ENCODE results near the gene PITRM1.

Gene PITRM1

GRCh38 chr10:3150366-3150765 is 22.2 kb downstream of the PITRM1 start:
- WGBS, 2 experiments: 94 to 95% methylated on average over 13 of the region's 13 CpGs
- Histone ChIP-seq H3K4me3 (ENCODE audit: insufficient read depth, low read depth, low read length) (no peak overlapping the region), H3K27ac (ENCODE audit: insufficient read depth, low read depth, low read length, poor library complexity, severe bottlenecking) (no peak overlapping the region), H3K27me3 (ENCODE audit: control insufficient read depth, insufficient read depth, low read length, poor library complexity, severe bottlenecking) (no peaks in the 10 kb centered on the region), H3K36me3 (ENCODE audit: control insufficient read depth, insufficient read depth, low read length) (peaks cover 7% of the 10 kb centered on the region), H3K4me1 (ENCODE audit: control insufficient read depth, insufficient read depth, low read length) (no peaks in the 10 kb centered on the region), H3K9me3 (ENCODE audit: control insufficient read depth, low read length) (no peaks in the 10 kb centered on the region)

DNA sequence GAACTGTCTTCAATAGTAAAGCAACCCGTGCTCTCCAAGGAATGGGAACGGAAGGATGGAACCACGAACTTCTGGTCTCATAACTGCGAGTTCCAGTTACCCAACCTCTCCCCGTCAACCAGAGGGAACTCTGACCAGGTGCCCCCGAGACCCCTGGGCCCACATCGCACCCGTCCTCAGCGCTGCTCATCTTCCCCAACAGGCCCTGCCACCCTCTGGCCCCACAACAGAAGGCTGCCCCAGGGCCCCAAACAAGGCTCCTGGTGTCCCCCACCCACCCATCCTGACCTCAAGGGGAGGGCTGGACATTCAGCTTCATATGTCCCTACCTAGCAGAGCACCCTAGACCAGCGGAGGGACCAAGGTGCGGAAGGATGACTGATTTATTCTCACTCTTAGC is 22.7 kb downstream of the PITRM1 start:
- Histone ChIP-seq H3K4me1 (ENCODE audit: control insufficient read depth, insufficient read depth, low read length) (no peaks in the 10 kb centered on the region), H3K27ac (ENCODE audit: insufficient read depth, low read depth, low read length, poor library complexity, severe bottlenecking) (no peak overlapping the region), H3K4me3 (ENCODE audit: insufficient read depth, low read depth, low read length) (no peak overlapping the region), H3K9me3 (ENCODE audit: control insufficient read depth, low read length) (no peaks in the 10 kb centered on the region), H3K36me3 (ENCODE audit: control insufficient read depth, insufficient read depth, low read length) (peaks cover 10% of the 10 kb centered on the region), H3K27me3 (ENCODE audit: control insufficient read depth, insufficient read depth, low read length, poor library complexity, severe bottlenecking) (no peaks in the 10 kb centered on the region)
- WGBS, 2 experiments: 84% methylated on average over 11 of the region's 11 CpGs

GRCh38 chr10:3148994-3149393 is 23.6 kb downstream of the PITRM1 start:
- WGBS, 2 experiments: 91 to 94% methylated on average over 8 to 9 of the region's 9 CpGs
- Histone ChIP-seq H3K4me1 (ENCODE audit: control insufficient read depth, insufficient read depth, low read length) (no peaks in the 10 kb centered on the region), H3K36me3 (ENCODE audit: control insufficient read depth, insufficient read depth, low read length) (peaks cover 9% of the 10 kb centered on the region), H3K4me3 (ENCODE audit: insufficient read depth, low read depth, low read length) (no peak overlapping the region), H3K9me3 (ENCODE audit: control insufficient read depth, low read length) (no peaks in the 10 kb centered on the region), H3K27ac (ENCODE audit: insufficient read depth, low read depth, low read length, poor library complexity, severe bottlenecking) (no peak overlapping the region), H3K27me3 (ENCODE audit: control insufficient read depth, insufficient read depth, low read length, poor library complexity, severe bottlenecking) (no peaks in the 10 kb centered on the region)

- Histone ChIP-seq H3K27ac (ENCODE audit: insufficient read depth, low read depth, low read length, poor library complexity, severe bottlenecking) (no peak overlapping the region), H3K4me3 (ENCODE audit: insufficient read depth, low read depth, low read length) (no peak overlapping the region), H3K27me3 (ENCODE audit: control insufficient read depth, insufficient read depth, low read length, poor library complexity, severe bottlenecking) (no peaks in the 10 kb centered on the region), H3K36me3 (ENCODE audit: control insufficient read depth, insufficient read depth, low read length) (peaks cover 9% of the 10 kb centered on the region), H3K9me3 (ENCODE audit: control insufficient read depth, low read length) (no peaks in the 10 kb centered on the region), H3K4me1 (ENCODE audit: control insufficient read depth, insufficient read depth, low read length) (no peaks in the 10 kb centered on the region)
- 89% methylated on average over 17 of the region's 17 CpGs for WGBS, 2 experiments
Observed at GRCh38 chr10:3148041-3148440, 24.5 kb downstream of the PITRM1 start.

- Histone ChIP-seq H3K27me3 (ENCODE audit: control insufficient read depth, insufficient read depth, low read length, poor library complexity, severe bottlenecking) (no peaks in the 10 kb centered on the region), H3K9me3 (ENCODE audit: control insufficient read depth, low read length) (no peaks in the 10 kb centered on the region), H3K4me3 (ENCODE audit: insufficient read depth, low read depth, low read length) (no peak overlapping the region), H3K27ac (ENCODE audit: insufficient read depth, low read depth, low read length, poor library complexity, severe bottlenecking) (no peak overlapping the region), H3K36me3 (ENCODE audit: control insufficient read depth, insufficient read depth, low read length) (peaks cover 9% of the 10 kb centered on the region), H3K4me1 (ENCODE audit: control insufficient read depth, insufficient read depth, low read length) (no peaks in the 10 kb centered on the region)
- 90 to 91% methylated on average over 16 to 17 of the region's 17 CpGs for WGBS, 2 experiments
Observed at GRCh38 chr10:3147117-3147820, 25.3 kb downstream of the PITRM1 start.

GRCh38 chr10:3146289-3146688 is 26.3 kb downstream of the PITRM1 start:
- Histone ChIP-seq H3K4me3 (ENCODE audit: insufficient read depth, low read depth, low read length) (no peak overlapping the region), H3K36me3 (ENCODE audit: control insufficient read depth, insufficient read depth, low read length) (peaks cover 9% of the 10 kb centered on the region), H3K27me3 (ENCODE audit: control insufficient read depth, insufficient read depth, low read length, poor library complexity, severe bottlenecking) (no peaks in the 10 kb centered on the region), H3K9me3 (ENCODE audit: control insufficient read depth, low read length) (no peaks in the 10 kb centered on the region), H3K4me1 (ENCODE audit: control insufficient read depth, insufficient read depth, low read length) (no peaks in the 10 kb centered on the region), H3K27ac (ENCODE audit: insufficient read depth, low read depth, low read length, poor library complexity, severe bottlenecking) (no peak overlapping the region)
- WGBS, 2 experiments: 96 to 97% methylated on average over 8 of the region's 8 CpGs

- WGBS, 2 experiments: 95 to 96% methylated on average over 18 of the region's 18 CpGs
- Histone ChIP-seq H3K4me3 (ENCODE audit: insufficient read depth, low read depth, low read length) (no peak overlapping the region), H3K27ac (ENCODE audit: insufficient read depth, low read depth, low read length, poor library complexity, severe bottlenecking) (no peak overlapping the region), H3K9me3 (ENCODE audit: control insufficient read depth, low read length) (no peaks in the 10 kb centered on the region), H3K27me3 (ENCODE audit: control insufficient read depth, insufficient read depth, low read length, poor library complexity, severe bottlenecking) (no peaks in the 10 kb centered on the region), H3K4me1 (ENCODE audit: control insufficient read depth, insufficient read depth, low read length) (no peaks in the 10 kb centered on the region), H3K36me3 (ENCODE audit: control insufficient read depth, insufficient read depth, low read length) (peaks cover 9% of the 10 kb centered on the region)
Observed at GRCh38 chr10:3145366-3145765, 27.2 kb downstream of the PITRM1 start.

- Histone ChIP-seq H3K4me3 (ENCODE audit: insufficient read depth, low read depth, low read length) (no peak overlapping the region), H3K4me1 (ENCODE audit: control insufficient read depth, insufficient read depth, low read length) (no peaks in the 10 kb centered on the region), H3K27ac (ENCODE audit: insufficient read depth, low read depth, low read length, poor library complexity, severe bottlenecking) (no peak overlapping the region), H3K36me3 (ENCODE audit: control insufficient read depth, insufficient read depth, low read length) (peaks cover 16% of the 10 kb centered on the region), H3K27me3 (ENCODE audit: control insufficient read depth, insufficient read depth, low read length, poor library complexity, severe bottlenecking) (no peaks in the 10 kb centered on the region), H3K9me3 (ENCODE audit: control insufficient read depth, low read length) (no peaks in the 10 kb centered on the region)
- 95% methylated on average over 19 of the region's 19 CpGs for WGBS, 2 experiments
Observed at GRCh38 chr10:3143791-3144434, 28.7 kb downstream of the PITRM1 start.

DNA sequence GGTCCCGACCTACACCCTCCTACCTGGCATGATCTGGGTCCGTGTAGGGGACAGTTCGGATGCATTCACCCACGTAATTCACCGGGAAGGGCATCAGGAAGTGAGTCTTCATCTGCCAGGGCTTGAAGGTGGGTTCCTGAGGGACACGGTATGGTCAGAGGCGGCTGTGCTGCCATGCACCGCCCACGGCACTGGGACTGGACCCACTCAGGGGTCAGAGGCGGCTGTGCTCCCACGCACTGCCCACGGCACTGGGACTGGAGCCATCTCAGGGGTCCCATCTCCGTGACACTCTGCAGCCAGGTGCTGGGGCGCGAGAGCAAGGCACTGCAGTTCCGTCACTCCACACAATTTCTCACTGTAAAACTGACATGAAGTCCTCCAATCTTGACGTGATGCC is 29.2 kb downstream of the PITRM1 start:
- WGBS, 2 experiments: 96 to 97% methylated on average over 17 of the region's 17 CpGs
- peaks cover 16% of the 10 kb centered on the region for H3K36me3 ChIP-seq (ENCODE audit: control insufficient read depth, insufficient read depth, low read length)
- H3K27me3 ChIP-seq (ENCODE audit: control insufficient read depth, insufficient read depth, low read length, poor library complexity, severe bottlenecking): no peaks in the 10 kb centered on the region
- no peak overlapping the region for H3K27ac ChIP-seq (ENCODE audit: insufficient read depth, low read depth, low read length, poor library complexity, severe bottlenecking)
- H3K9me3 ChIP-seq (ENCODE audit: control insufficient read depth, low read length): no peaks in the 10 kb centered on the region
- no peaks in the 10 kb centered on the region for H3K4me1 ChIP-seq (ENCODE audit: control insufficient read depth, insufficient read depth, low read length)
- H3K4me3 ChIP-seq (ENCODE audit: insufficient read depth, low read depth, low read length): no peak overlapping the region

DNA sequence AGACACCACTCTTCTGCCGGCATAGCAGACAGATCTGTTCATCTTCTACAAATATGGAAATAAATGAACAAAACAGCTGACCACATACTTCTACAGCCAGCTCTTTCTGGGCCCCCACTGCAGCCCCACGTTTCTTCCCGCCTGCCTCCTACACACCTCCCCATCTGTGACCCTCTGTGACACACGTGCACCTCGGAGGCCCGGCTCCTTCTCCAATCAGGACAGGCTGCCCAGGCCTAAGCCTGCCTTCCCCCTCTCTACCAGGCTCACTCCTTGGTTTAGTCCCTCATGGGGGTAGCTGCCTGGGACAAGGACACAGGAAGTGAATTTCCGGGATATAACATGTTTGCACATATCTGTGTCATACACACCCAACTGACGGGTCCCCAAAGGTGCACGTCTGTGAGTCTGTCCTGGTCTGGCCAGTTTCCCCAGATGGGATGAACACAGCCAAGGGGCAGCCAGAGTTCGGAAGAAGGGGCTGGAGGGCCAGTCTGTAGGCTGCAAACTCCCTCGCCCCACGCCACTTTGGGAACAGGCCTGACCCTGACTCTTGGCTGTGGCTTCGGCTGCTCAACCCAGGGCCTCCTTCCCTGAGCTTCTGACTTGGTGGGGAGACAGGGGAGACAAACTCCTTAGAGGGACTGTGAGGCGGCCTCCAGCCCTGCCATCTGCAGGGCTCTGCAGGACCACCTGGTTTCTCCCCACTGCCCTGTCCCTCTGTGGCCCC is 30.3 kb downstream of the PITRM1 start:
- 94 to 95% methylated on average over 14 of the region's 14 CpGs for WGBS, 2 experiments
- H3K36me3 ChIP-seq (ENCODE audit: control insufficient read depth, insufficient read depth, low read length): peaks cover 17% of the 10 kb centered on the region
- H3K27me3 ChIP-seq (ENCODE audit: control insufficient read depth, insufficient read depth, low read length, poor library complexity, severe bottlenecking): no peaks in the 10 kb centered on the region
- H3K4me1 ChIP-seq (ENCODE audit: control insufficient read depth, insufficient read depth, low read length): no peaks in the 10 kb centered on the region
- no peak overlapping the region for H3K4me3 ChIP-seq (ENCODE audit: insufficient read depth, low read depth, low read length)
- H3K9me3 ChIP-seq (ENCODE audit: control insufficient read depth, low read length): no peaks in the 10 kb centered on the region
- H3K27ac ChIP-seq (ENCODE audit: insufficient read depth, low read depth, low read length, poor library complexity, severe bottlenecking): no peak overlapping the region

Data from ectodermal cell (in vitro differentiated cells).